GM21576 (cell line): ENCODE data around the gene OOSP4A.

Experiments used
- ATAC-seq: cut with Tn5 transposase; IDR thresholded peaks from one replicate; pipeline ENCODE4 v1.9.1; 2021; ENCODE audit warnings: mild to moderate bottlenecking, moderate library complexity; ENCODE audit not compliant: unreplicated experiment

The OOSP4A gene

DNA sequence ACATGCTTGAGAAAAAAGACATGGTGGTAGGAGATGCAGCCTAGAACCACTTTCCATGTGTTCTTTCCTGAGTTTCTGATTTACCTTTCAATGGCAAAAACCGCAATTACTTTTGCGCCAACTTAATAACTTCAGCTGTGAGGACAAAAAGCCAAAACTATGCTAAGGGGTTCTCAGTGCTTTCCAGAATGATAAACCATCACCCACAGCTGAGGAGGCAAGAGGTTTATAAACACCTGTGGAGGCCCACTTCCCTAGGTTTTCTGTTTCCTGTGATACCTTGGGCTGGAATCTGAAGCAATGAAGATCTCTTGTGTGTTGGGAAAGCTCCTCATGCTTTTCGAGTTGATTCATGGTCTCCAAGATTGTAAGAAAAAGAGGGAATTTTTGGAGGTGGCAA lies at the start of gene OOSP4A:
TSS of gene OOSP4A (plus strand) at position 301 of the 400 bp plus-strand sequence. CDS start at position 301, 0 bp downstream.
- no peak for ATAC-seq

DNA sequence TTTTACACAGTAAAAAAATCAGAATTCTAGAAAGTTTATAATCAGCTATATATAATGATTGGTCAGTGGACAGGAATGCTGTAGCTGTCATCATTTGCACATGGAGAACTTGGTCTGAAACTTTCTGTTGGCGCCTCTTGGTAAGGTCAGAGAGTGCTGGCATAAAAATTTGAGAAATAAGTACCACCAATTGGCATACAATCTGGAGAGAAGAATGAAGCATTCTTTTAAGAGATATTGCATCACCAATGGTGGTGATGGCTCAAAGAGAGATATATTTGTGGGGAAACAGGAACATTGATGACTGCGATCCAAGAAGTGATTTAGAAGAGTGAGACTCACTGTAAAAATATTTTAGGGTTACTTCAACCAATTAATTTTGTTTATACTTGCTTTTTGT lies 45.4 kb upstream of the OOSP4A start:
- no peak for ATAC-seq

DNA sequence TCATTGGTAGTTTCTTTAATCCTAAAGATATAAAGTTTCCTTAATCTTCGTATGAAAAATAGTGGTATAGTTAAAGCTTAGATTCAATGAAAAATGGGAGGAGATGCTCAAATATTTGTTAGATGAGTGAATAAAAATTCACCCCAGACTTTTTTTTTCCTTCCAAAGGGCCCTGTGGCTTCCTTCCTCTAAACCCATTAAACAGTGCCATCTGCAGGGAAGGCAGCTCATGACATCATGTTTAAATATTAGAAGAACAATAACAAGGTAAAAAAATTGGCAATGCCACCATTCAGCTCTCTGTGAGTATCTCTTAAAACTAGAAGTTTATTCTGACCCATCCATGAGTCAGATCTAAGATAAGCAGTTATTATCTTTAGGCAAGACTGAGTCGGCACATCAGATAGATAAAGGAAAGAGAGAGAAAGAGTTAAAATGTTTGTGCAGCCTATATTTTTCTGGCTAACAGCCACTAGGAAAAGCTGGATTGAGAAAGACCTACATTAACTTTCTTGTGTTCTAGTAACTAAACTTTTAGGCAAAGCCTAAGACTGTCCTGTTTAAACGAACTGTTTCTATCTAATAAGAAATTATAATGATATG lies 44.7 kb upstream of the OOSP4A start:
- no peak for ATAC-seq

DNA sequence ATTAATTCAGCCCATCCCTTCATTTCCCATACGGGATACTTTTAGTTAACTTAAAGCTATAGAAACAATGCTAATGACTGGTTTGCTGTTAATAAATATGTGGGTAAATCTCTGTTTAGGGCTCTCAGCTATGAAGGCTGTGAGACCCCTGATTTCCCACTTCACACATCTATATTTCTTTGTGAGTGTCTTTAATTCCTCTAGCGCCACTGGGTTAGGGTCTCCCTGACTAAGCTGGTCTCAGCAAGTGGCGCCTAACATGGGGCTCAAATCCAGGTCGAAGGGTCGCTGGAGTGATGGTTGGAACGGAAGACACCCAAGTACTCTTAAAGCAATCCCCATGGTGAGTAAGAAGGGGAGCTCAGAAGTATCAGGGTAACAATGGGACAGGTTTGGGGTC lies 40.0 kb upstream of the OOSP4A start:
- no peak for ATAC-seq

DNA sequence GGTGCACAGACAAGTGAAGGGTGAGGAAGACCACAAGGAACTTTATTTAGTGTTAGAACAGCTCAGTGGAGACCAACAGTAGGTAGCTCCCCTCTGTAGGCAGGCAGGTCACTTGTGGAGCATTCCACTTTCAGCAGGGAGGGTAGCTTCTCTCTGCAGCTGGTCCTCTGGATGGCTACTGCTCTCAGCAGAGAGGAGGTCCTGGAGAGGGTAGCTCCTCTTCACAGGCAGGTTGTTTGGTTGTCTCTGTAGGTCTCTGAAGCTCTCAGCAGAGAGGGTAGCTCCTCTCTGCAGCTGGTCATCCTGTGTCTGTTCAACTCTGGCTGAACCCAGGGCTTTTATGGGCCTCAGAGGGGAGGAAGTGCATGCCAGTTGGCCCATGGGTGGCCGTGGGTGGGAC lies 32.1 kb upstream of the OOSP4A start:
- no peak for ATAC-seq

DNA sequence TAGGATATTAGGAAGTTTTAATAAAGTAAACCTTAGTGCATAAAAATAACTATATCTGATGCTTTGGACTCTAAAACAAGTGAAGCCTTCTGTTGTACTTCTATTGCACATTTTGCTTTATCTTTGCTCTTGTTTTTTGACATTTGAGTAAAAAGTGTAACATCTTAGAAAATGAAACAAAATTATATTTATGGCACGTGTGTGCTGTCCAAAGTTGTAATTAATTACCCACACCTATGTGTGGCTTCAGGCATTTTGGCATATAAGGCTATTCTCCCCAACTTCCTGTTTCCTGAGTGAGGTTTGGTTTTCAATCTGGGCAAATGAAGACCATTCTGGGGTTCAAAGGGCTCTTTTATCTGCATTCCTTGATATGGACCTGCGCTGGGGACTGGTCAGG lies 25.7 kb upstream of the OOSP4A start, which contains the start of gene OOSP1:
TSS of gene OOSP1 (plus strand) at position 301 of the 400 bp plus-strand sequence. CDS start at position 324, 23 bp downstream.
- no peak for ATAC-seq

DNA sequence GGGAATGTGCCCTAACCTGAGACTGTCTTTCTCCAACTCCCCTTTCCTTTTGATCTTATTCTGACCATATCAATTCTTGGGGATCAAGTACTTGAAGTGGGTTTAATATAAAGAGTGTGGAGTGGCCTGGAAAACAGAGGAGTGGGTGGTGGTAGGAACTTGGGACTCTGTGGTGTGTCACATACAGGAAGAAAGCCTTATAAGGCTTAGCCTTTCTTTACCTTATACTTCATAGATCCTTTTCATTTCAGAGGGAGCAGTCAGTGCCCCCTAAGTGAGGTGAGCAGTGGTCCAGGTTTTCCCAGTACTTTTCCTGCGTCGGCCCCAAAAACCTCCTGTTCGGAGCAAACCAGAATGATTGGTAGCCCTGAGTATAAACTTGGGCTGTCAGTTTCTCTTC lies 25.1 kb upstream of the OOSP4A start:
- ATAC-seq: no peak

DNA sequence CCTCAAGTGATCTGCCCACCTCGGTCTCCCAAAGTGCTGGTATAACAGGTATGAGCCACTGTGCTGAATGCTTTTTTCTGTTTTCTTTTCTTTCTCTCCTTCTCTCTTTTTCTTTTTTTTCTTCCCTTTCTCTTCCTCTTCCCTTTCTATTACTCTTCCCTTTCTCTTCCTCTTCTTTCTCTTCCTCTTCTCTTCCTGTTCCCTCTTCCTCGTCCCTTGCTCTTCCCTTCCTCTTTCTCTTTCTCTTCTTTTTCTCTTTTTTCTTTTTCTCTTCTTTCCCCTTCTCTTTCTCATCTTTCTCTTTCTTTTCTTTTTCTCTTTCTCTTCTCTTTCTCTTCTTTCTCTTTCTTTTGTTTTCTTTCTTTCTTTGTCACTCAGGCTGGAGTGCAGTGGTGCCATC lies 24.4 kb upstream of the OOSP4A start:
- ATAC-seq: no peak

DNA sequence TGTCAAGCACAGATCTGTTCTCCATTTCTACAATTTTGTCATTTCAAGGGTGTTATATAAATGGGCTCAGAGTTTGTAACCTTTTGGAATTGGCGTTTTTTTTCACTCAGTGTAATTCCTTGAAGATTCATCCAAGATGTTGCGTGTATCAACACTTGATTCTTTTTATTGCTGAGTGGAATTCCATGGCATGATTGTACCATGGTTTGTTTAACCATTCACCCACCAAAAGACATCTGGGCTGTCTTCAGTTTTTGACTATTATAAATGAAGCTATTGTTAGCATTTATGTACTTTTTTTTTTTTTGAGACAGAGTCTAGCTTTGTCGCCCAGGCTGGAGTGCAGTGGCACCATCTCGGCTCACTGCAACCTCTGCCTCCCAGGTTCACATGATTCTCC lies 22.7 kb upstream of the OOSP4A start:
- no peak for ATAC-seq

DNA sequence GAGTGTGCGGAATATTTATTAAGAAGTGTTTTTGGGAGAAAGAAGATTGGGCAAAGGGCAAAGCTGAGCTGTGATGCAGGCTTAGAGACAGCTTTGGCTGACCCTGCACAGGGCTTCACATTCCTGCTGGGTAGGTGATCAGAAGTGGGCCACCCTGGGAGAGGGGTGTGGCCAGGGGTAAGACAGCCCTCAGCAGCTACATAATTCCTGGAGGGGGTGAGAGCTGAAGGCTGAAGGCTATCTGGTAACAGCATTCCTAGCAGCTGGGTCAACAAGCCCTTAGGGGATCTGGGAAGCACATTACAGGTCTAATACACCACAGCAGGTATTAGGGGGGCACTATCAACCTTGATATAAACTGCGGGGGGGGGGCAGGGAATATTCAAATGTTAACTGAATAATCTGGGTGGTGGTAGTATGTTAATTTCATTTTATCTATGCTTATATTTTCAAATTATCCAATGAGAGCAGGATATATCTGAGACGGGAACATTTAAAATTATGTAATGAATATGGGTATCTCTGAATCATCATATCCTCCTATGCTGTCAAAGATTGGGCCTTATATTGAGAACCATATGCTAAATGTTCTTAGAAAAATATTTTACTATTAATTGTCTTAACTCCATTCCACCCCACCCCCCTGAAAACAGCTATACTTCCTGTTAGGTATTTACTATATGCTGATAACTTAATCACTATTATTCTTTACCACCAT lies 19.7 kb upstream of the OOSP4A start:
- ATAC-seq: no peak

DNA sequence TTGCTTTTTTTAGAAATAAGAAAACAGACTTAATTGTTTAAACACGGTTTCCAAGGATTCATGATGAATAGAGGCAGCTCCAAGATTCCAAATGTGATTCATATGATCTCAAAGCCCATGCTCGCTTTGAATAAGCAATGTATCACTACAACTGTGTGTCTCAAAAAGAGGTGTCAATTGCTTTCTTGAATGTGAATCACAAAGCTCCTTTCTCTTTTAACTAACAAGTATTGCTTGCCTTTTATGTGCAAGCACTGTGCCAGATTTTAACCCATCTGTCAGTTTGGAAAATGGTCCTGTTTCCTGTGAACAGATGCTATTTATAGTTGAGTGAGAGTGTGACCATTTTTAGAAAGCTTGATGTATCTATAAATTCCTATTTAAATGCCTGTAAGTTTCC lies 19.1 kb upstream of the OOSP4A start:
- no peak for ATAC-seq

DNA sequence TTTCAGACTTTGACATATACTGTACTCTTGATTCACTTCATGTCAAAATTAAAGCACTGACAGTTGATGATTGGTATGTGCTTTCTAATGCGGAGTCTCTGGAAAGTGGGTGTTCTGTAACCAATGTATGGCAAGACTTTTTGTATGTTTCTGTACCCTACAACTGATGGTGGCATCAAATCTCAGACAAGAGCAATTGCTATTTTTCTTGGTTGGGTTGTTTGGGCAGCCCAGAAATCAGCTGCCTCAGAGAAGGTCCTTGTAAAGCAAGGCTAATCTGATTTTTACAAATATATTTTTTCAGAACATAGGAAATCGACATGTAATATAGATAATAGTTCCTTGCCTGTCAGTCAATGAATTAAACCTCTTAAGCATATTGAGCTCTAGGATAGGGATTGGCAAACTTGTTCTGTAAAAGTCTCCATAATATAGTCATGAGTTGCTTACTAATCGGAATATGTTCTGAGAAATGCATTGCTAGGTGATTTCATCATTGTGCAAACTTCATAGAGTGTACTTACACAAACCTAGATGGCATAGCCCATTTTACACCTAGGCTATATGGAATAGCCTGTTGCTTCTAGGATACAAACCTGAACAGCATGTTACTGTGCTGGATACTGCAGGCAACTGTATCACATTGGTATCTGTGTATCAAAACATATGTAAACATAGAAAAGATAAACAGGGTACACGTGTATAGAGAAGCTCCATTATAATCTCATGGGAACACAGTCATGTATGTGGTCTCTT lies 10.2 kb upstream of the OOSP4A start:
- ATAC-seq: no peak

DNA sequence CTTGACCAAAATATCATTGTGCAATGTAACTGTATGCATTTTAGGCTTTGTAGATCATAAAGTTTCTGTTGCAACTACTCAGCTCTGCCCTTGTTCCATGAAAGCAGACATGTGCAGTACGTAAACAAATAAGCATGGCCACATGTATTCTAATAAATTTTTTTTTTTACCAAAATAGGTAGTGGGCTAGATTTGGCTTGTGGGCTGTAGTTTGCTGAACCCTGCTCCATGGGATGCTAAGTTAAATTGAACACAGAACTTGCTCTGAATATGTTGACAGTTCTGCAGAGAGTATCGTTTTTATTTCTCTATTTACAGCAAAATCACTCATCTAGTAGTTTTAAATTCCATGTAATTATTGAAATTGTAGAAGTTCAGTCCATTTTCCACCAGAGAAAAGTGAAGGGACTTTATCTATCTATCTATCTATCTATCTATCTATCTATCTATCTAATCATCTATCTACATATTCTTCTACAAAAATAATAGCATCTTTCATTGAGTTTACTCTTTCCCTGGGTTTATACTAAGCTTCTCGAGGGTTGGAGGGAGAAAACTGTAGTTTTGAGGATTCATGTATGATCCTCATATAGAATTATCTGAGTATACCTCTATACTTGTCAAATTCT lies 9.5 kb upstream of the OOSP4A start:
- no peak for ATAC-seq

DNA sequence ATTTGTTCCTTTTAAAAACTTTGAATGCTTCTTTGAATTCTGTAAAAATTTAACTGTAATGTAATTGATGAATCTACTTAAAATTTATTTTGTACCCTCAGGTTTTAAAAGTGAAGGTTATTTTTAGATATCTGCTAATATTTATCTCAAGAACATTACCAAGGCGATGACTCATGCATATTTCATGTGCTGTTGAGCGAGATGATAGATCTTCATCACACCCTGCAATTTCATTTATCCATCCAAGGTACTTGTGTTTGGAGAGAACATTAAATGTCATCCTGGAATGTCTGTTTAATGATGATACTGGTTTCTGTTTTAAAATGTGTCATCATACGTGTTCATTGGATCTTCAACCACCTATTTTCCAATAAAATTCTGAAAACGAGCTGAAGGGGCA lies 6.7 kb upstream of the OOSP4A start:
- no peak for ATAC-seq

DNA sequence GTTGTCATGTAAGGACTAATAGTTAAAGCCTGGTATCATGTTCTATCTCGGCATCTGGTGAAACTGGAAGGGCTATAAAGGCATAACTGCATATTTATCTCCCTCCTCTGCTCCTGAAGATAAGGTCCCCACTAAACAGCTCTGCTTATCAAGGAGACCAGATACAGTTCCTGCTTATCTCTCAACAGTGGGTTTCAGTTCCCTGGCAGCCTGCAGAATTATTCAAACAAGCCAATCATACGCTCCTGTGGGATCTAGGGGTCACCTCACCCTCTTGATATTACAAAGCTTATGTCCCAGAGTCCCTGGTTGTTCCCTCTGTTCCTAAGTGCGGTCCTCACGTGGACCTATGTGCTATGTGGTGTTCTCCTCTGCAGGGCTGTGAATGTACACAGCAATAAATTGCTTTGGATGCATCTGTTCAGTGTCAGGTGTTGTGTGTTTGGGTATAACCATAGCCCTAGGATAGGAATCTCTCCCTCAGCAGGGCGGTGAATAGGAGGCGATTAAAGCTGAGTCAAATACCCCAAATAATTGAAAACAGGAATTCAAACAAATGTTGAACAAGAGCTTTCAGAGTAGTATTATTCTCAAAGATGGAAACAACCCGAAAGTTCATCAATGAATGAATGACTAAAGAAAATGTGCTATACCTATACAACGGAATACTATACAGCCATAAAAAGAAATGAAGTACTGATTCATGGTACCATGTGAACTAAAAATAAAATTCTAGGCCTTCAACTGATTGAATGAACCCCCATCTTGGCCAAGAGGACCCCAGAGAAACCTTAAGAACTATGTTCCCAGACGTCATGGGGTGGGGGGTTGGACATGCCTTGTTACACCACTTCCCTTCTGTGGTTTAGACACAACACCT lies 3.1 kb upstream of the OOSP4A start:
- ATAC-seq: no peak

DNA sequence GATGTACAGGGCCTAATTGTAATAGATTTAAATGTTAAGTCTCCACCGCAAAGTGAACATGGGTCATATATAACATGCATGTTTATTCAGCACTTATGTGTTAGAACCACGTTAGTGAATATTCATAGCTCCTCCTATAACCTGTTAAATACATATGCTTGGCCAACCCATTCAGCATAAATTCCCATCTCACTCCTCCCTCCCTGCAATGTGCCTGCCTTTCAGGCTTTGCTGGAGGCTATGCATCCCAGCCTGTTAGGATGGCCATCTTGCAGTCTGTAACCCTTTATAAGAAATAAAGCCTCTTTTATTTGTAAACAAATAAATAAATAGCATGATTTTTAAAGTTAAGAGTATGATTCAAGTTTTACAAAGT lies 1.7 kb upstream of the OOSP4A start:
- no peak for ATAC-seq

DNA sequence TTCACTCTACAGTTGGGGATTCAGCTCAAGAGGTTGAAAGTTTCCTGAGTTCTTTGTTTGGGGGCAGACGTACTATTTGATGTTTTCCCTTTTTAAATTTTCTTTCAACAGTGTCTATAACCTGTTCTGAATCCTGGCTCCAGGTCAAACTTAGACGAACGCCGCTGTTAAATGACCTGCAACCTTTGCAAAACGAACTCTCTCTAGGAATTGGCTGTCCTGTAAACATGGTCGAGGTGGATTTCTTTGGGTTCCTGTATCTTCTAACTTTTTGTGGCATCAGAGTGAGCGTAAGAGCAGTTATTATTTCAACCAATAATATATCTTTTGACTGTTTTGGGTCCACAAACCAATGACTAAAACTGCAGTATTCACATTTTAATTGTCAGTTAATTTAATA lies 1.6 kb downstream of the OOSP4A start:
- ATAC-seq: no peak

DNA sequence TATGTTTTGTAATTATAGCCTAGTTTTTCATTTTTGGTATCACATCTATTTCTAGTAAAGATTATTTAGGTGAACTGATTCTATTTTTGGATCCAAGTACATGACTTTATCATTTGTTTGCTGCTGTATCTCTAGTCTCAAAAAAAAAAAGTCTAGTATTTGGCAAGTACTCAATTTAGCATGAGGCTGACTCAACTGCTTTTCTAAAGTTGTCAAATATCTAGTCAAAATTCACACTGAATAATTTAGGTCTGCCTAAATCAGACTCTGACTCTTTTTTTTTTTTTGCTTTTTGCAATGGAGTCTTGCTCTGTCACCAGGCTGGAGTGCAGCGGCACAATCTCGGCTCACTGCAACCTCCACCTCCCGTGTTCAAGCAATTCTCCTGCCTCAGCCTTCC lies 2.4 kb downstream of the OOSP4A start:
- no peak for ATAC-seq

DNA sequence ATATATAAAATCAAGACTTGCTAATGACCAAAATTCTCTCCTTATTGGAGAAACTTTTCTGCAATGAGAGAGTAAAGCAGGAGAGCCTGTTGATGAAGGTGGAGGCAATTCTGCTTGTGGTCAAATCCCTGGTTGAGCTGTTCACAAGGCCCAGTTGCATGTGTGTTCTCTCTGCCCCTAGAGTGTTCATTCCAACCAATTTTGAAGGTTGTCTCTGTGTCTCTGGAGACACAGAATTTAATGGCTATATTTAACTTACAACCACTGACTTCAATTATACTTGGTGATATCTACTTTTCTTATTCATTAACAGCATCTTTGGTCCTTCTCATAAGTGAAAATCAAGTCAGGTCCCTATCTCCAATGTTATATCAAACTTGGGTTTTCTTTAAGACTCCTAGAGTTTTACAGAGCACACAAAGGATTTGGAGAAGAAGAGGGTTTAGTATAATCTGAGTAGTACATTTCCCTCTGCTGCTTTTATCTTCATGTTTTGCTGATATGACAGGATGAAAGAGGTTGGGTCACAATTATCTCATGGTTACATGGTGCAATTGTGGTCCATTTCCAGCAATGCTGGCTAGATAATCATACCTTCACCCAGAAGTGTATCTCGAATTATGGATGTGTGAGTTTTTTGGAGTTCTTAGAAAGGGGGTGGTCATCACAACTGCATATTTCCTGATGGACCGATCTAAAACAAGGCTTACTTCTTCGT lies 4.0 kb downstream of the OOSP4A start:
- ATAC-seq: no peak

DNA sequence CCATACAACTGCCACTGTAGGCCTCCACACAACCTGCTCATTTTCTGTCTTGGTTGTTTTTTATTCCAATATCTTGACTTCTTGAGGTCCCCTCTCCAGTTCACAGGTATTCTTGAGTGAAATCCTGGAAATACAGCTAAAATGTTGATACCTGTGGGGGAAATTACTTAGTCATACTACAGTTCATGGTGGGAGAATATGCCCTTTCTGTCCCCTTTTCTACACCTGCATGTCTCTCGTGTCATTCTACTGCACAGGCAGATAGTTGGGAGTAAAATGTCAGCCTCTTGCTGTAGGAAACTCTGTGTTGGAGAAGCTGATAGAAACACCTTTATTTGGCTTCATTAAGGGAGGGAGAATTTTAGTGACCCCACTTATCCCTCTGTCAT lies 4.6 kb downstream of the OOSP4A start:
- ATAC-seq: no peak
